HFFc6 (cell line): ENCODE measurements around the gene SOX6. TPM values are rescaled to one million over a fixed set of nuclear protein-coding genes. Genes with fewer than 3 reads are reported as not detected.
"Not testable (repeated sequence)": the region's sequence is repeated elsewhere in the genome, so short reads cannot be mapped to it uniquely, and the experiment has no call there.

Experiments
- DNase-seq: peaks from one replicate; pipeline ENCODE4 v3.0.0-alpha.2; 2018
- H3K27ac Mint-ChIP-seq: 2 replicates; pipeline ENCODE4 v1.8.0; 2020; ENCODE audit warnings: mild to moderate bottlenecking, mixed read lengths
- H3K27me3 Mint-ChIP-seq: 2 replicates; pipeline ENCODE4 v1.8.0; 2021; ENCODE audit warnings: mild to moderate bottlenecking, moderate library complexity, mixed read lengths; ENCODE audit not compliant: insufficient read depth
- H3K36me3 Mint-ChIP-seq: 2 replicates; pipeline ENCODE4 v1.8.0; 2021; ENCODE audit warnings: low read depth, mixed read lengths
- H3K4me1 Mint-ChIP-seq: 2 replicates; pipeline ENCODE4 v1.8.0; 2020; ENCODE audit warnings: low read depth, mixed read lengths
- H3K4me3 Mint-ChIP-seq: 2 replicates; pipeline ENCODE4 v1.8.0; 2020; ENCODE audit warnings: mild to moderate bottlenecking, moderate library complexity, mixed read lengths
- H3K9me3 Mint-ChIP-seq: 2 replicates; pipeline ENCODE4 v1.8.0; 2020; ENCODE audit warnings: mild to moderate bottlenecking, mixed read lengths
- total RNA-seq, 6 experiments: library from RNA; stranded (reverse); fragmentation: NEBNext Ultra II Directional; extraction: Animal tissue kit (Norgen Biotek cat#: 25700); gene quantifications; 2 replicates in 1 of 6; 3 replicates in 5 of 6; pipeline ENCODE4 v1.2.3, GENCODE V29; 2021
- TF ChIP-seq, protein P1 (sequence below): fragments of 200-600 bp; sonication (generic); IDR thresholded peaks from 2 replicates; pipeline ENCODE4 v1.5.0; 2021; ENCODE audit warnings: antibody characterized with exemption, mild to moderate bottlenecking

SOX6 gene
- total RNA-seq, 6 experiments from 2014 or later, result 0.66 to 6.5 (median 1.4) TPM

DNA sequence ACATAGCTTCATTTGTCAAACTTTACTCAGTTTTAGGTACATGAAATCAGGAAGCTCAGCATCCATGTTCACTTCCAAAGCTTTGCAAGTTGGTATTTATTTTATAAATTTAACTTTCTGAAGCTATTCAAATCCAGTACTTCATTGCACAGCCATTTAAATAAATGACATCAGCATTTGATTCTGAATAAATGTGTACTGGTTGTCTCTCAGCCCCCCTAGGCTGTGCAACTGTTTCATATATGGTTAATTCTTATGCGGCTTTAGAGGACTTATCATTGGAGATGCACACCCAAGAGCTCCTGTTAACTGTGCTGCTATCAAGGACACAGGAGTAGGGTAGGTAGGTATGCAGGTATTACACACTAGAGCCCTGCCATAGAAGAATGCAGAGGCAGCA is 325.1 kb downstream of the SOX6 start:
- no peak overlapping the region for H3K27ac Mint-ChIP-seq
- no peak overlapping the region for H3K4me3 Mint-ChIP-seq
- no peaks in the 10 kb centered on the region; the same call in 1 of the 2 replicates for H3K9me3 Mint-ChIP-seq
- H3K36me3 Mint-ChIP-seq, result no peaks in the 10 kb centered on the region
- no peak for DNase-seq
- peaks cover 4% of the 10 kb centered on the region for H3K27me3 Mint-ChIP-seq
- TF ChIP-seq, protein P1, sequence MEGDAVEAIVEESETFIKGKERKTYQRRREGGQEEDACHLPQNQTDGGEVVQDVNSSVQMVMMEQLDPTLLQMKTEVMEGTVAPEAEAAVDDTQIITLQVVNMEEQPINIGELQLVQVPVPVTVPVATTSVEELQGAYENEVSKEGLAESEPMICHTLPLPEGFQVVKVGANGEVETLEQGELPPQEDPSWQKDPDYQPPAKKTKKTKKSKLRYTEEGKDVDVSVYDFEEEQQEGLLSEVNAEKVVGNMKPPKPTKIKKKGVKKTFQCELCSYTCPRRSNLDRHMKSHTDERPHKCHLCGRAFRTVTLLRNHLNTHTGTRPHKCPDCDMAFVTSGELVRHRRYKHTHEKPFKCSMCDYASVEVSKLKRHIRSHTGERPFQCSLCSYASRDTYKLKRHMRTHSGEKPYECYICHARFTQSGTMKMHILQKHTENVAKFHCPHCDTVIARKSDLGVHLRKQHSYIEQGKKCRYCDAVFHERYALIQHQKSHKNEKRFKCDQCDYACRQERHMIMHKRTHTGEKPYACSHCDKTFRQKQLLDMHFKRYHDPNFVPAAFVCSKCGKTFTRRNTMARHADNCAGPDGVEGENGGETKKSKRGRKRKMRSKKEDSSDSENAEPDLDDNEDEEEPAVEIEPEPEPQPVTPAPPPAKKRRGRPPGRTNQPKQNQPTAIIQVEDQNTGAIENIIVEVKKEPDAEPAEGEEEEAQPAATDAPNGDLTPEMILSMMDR, result no peak
- H3K4me1 Mint-ChIP-seq, result peaks cover 12% of the 10 kb centered on the region; the same call in 1 of the 2 replicates

DNA sequence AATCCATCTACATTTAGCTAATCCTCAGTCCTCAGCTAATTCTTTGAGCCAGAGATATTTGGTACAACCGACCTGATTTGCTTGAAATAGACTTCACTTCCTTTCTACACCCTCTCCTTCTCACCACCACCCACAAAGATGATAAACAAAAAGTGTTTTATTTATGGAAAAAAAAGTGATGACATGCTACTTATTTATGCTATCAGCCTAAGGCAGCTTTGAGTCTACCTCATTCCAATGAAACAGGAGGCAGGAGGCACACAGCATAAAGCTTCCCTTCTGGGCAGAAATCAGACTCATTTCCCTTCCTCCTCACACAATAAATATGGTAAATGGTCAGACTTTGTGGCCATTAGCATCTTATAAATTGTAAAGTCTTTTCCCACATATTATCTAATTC is 325.7 kb downstream of the SOX6 start:
- no peak for DNase-seq
- Mint-ChIP-seq H3K4me3 (no peak overlapping the region), H3K9me3 (no peaks in the 10 kb centered on the region; the same call in 1 of the 2 replicates), H3K4me1 (peaks cover 12% of the 10 kb centered on the region; the same call in 1 of the 2 replicates), H3K27me3 (peaks cover 3% of the 10 kb centered on the region; the same call in 1 of the 2 replicates), H3K36me3 (no peaks in the 10 kb centered on the region), H3K27ac (no peak overlapping the region)
- TF ChIP-seq, protein P1, result no peak

DNA sequence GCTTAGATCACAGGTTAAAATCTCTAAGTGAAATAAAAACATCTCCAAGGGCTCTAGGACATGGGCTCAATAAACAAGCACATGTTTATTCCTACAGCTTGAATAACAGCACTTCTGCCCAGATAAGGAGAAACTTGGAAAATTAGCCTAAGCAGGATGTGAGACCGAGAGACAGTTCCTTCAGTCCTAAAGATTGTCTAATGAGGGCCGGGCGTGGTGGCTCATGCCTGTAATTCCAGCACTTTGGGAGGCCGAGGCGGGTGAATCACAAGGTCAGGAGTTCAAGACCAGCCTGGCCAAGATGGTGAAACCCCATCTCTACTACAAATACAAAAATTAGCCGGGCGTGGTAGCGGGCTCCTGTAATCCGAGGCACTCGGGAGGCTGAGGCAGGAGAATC is 327.2 kb downstream of the SOX6 start:
- H3K36me3 Mint-ChIP-seq, H3K27me3 Mint-ChIP-seq, H3K27ac Mint-ChIP-seq, H3K9me3 Mint-ChIP-seq, H3K4me3 Mint-ChIP-seq: not testable (repeated sequence)
- H3K4me1 Mint-ChIP-seq, result peaks cover 12% of the 10 kb centered on the region; the same call in 1 of the 2 replicates
- DNase-seq, result peak; percentile 5

DNA sequence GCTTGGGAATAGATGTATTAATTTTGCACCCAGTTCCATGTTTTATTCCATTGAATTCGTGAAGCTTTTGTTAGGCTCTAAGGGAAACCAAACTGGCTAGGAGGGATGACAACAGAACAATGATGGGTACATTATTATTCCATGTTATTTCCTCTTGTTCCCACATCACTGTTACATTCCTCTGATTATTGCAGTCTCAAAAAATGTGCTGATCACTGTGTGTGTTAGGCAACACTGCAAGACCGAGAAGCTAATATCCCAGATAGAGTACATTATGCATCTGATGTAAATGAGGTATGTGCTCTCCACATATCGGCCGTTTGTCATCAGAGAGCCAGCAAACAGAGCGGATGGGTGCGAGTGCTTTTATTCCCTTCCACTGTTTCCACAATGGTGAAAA is 327.9 kb downstream of the SOX6 start:
- peak; percentile 19 for DNase-seq

DNA sequence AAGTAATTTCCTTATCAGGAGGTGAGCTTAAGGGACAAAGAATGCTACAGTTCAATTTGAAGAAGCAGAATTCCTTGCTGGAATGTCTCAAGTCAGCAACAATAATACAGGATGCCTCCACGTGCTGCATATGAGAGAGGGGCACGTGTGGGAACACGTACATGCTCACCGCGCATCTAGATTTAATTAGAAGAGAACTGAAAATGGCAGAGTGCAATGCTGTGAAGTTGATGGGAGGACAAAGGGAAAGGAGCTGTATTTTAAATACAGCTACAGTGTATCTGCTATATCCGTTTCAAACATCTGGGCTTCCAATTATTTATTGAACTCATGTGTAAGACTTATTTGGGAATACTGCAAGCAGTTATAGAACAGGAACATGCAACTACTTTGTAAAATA is 328.7 kb downstream of the SOX6 start:
- Mint-ChIP-seq H3K4me3 (no peak overlapping the region), H3K36me3 (no peaks in the 10 kb centered on the region), H3K9me3 (no peaks in the 10 kb centered on the region; the same call in 1 of the 2 replicates), H3K4me1 (peaks cover 12% of the 10 kb centered on the region; the same call in 1 of the 2 replicates), H3K27me3 (peaks cover 4% of the 10 kb centered on the region; the same call in 1 of the 2 replicates), H3K27ac (no peak overlapping the region)
- DNase-seq, result no peak
- TF ChIP-seq, protein P1, result no peak

More for the DNA sequence above, 327.9 kb downstream of the SOX6 start:
- Mint-ChIP-seq H3K27ac (no peak overlapping the region), H3K4me3 (no peak overlapping the region), H3K9me3 (no peaks in the 10 kb centered on the region; the same call in 1 of the 2 replicates), H3K27me3 (peaks cover 1% of the 10 kb centered on the region; the same call in 1 of the 2 replicates), H3K36me3 (no peaks in the 10 kb centered on the region), H3K4me1 (peaks cover 12% of the 10 kb centered on the region; the same call in 1 of the 2 replicates)
- TF ChIP-seq, protein P1, result no peak

DNA sequence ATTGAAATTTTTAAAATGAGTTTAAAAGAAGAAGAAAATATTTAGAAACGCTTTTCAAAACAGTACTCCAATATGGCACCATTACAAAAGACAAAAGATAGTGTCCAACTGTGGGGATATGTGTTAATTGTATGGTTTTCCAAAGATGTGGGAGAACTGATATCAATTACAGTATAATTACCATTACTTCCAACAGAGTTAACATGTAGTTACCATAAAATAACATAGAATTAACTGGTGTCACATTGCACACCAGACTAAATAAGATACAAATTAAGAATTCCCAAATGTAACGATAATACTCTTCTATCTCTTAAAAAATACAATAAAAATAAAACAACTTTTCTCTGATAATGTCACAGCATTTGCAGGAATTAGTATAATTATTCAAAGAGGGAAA is 329.5 kb downstream of the SOX6 start:
- Mint-ChIP-seq H3K27ac (no peak overlapping the region), H3K4me3 (no peak overlapping the region), H3K9me3 (no peaks in the 10 kb centered on the region; the same call in 1 of the 2 replicates), H3K27me3 (peaks cover 2% of the 10 kb centered on the region; the same call in 1 of the 2 replicates), H3K4me1 (peaks cover 12% of the 10 kb centered on the region; the same call in 1 of the 2 replicates), H3K36me3 (no peaks in the 10 kb centered on the region)
- TF ChIP-seq, protein P1, result no peak
- DNase-seq, result no peak
